ENCODE data around the gene NDNF.

The NDNF gene

GRCh38 chr4:121093261-121093660, 20.9 kb upstream of the NDNF start:
- in situ Hi-C loops (cut with MboI; ENCODE audit: low sequenced_read_pairs, unreplicated experiment): loop anchor here (25.0 kb wide), 1 partner anchor 381 kb away; no protein-coding TSS in a partner anchor
- no peak for TF ChIP-seq CTCF (IDR thresholded peaks at IDR 0.05; ENCODE audit: borderline replicate concordance, control extremely low read depth, extremely low read depth, insufficient read depth, missing control alignments)

GRCh38 chr4:121091941-121092340, 19.6 kb upstream of the NDNF start:
- in situ Hi-C loops (cut with MboI; ENCODE audit: low sequenced_read_pairs, unreplicated experiment): loop anchor here (25.0 kb wide), 1 partner anchor 380 kb away; no protein-coding TSS in a partner anchor
- no peak for TF ChIP-seq CTCF (IDR thresholded peaks at IDR 0.05; ENCODE audit: borderline replicate concordance, control extremely low read depth, extremely low read depth, insufficient read depth, missing control alignments)

More at GRCh38 chr4:121093261-121093660, 20.9 kb upstream of the NDNF start:
- no peak for DNase-seq (ENCODE audit: low spot score)

GRCh38 chr4:121088867-121089266, 16.5 kb upstream of the NDNF start:
- in situ Hi-C loops (cut with MboI; ENCODE audit: low sequenced_read_pairs, unreplicated experiment): loop anchor here (25.0 kb wide), 1 partner anchor 377 kb away; no protein-coding TSS in a partner anchor
- TF ChIP-seq CTCF (IDR thresholded peaks at IDR 0.05; ENCODE audit: borderline replicate concordance, control extremely low read depth, extremely low read depth, insufficient read depth, missing control alignments): no peak
- no peak for DNase-seq (ENCODE audit: low spot score)

More at GRCh38 chr4:121091941-121092340, 19.6 kb upstream of the NDNF start:
- DNase-seq (ENCODE audit: low spot score): no peak

GRCh38 chr4:121079376-121079775, 7.0 kb upstream of the NDNF start:
- DNase-seq (ENCODE audit: low spot score): no peak
- no peak for TF ChIP-seq CTCF (IDR thresholded peaks at IDR 0.05; ENCODE audit: borderline replicate concordance, control extremely low read depth, extremely low read depth, insufficient read depth, missing control alignments)
- in situ Hi-C loops (cut with MboI; ENCODE audit: low sequenced_read_pairs, unreplicated experiment): loop anchor here (25.0 kb wide), 1 partner anchor 367 kb away; no protein-coding TSS in a partner anchor

GRCh38 chr4:121077496-121077895, 5.2 kb upstream of the NDNF start:
- in situ Hi-C loops (cut with MboI; ENCODE audit: low sequenced_read_pairs, unreplicated experiment): loop anchor here (25.0 kb wide), 1 partner anchor 365 kb away; no protein-coding TSS in a partner anchor
- DNase-seq (ENCODE audit: low spot score): no peak
- TF ChIP-seq CTCF (IDR thresholded peaks at IDR 0.05; ENCODE audit: borderline replicate concordance, control extremely low read depth, extremely low read depth, insufficient read depth, missing control alignments): no peak

- in situ Hi-C loops (cut with MboI; ENCODE audit: low sequenced_read_pairs, unreplicated experiment): loop anchor here (25.0 kb wide), 1 partner anchor 364 kb away; no protein-coding TSS in a partner anchor
- no peak for DNase-seq (ENCODE audit: low spot score)
- no peak for TF ChIP-seq CTCF (IDR thresholded peaks at IDR 0.05; ENCODE audit: borderline replicate concordance, control extremely low read depth, extremely low read depth, insufficient read depth, missing control alignments)
Measured at GRCh38 chr4:121076416-121076815, 4.1 kb upstream of the NDNF start.

Measured in GM13976 (cell line).